Activated CD8-positive, alpha-beta memory T cell treated with anti-CD3 and anti-CD28 coated beads for 48 hours (primary cell): ENCODE measurements around the gene ADGRB2.

Experiments
- DNase-seq, 3 experiments: peaks; one replicate each; pipeline ENCODE4 v3.0.0-alpha.2; 2020; ENCODE audit warnings: low read depth in 2 of 3, low spot score in 2 of 3

The ADGRB2 gene

GRCh38 chr1:31685795-31686194 is 78.3 kb downstream of the ADGRB2 start:
- no peak for DNase-seq

GRCh38 chr1:31683997-31684396 is 80.1 kb downstream of the ADGRB2 start:
- DNase-seq = no peak

- DNase-seq = no peak
These were observed 82.7 kb downstream of the ADGRB2 start for GRCh38 chr1:31681415-31681814.

- DNase-seq = no peak
These were observed 84.4 kb downstream of the ADGRB2 start for GRCh38 chr1:31679676-31680230.

- DNase-seq = no peak
These were observed 85.0 kb downstream of the ADGRB2 start for GRCh38 chr1:31679091-31679490.

GRCh38 chr1:31678681-31679080 is 85.5 kb downstream of the ADGRB2 start:
- DNase-seq = no peak

- DNase-seq = no peak
These were observed 86.2 kb downstream of the ADGRB2 start for GRCh38 chr1:31677949-31678348.

- no peak for DNase-seq
These were observed 86.7 kb downstream of the ADGRB2 start for GRCh38 chr1:31677401-31677800.
